Adrenal gland (tissue), 5 donors: Measurements from ENCODE around the gene CYP2A13.
"Not testable (repeated sequence)": the region's sequence is repeated elsewhere in the genome, so short reads cannot be mapped to it uniquely, and the experiment has no call there.

Source experiments
- CTCF ChIP-seq, 6 experiments: fragments of 450-650 bp in 4 of 6; fragments of 200-600 bp in 2 of 6; sonication (generic) in 1 of 6; IDR thresholded peaks; 1 replicate in 5 of 6; 2 replicates in 1 of 6; pipeline versions ENCODE4 v1.5.1 to v1.8.0; 2016 to 2021; ENCODE audit warnings: antibody characterized with exemption in 6 of 6, mild to moderate bottlenecking in 2 of 6, moderate library complexity in 1 of 6
- POLR2A ChIP-seq, 2 donors: fragments of 450-650 bp; IDR thresholded peaks; one replicate each; pipeline ENCODE4 v1.6.1; 2017; ENCODE audit warnings: antibody characterized with exemption in 2 of 2, mild to moderate bottlenecking in 2 of 2, moderate library complexity in 1 of 2
- donor health status: DM: no; HTN: no; CAD: no.

GRCh38 chr19:41127801-41128300 is 39.6 kb downstream of the CYP2A13 start:
- peak in 4 of 6 experiments; percentile 27 to 43 (median 31) for TF ChIP-seq CTCF (IDR thresholded peaks at IDR 0.05)
- not testable (repeated sequence) for TF ChIP-seq POLR2A (IDR thresholded peaks at IDR 0.05)
